ENCODE data around the gene PLEKHO2.
"Not testable (repeated sequence)": the region's sequence is repeated elsewhere in the genome, so short reads cannot be mapped to it uniquely, and the experiment has no call there.

DNA sequence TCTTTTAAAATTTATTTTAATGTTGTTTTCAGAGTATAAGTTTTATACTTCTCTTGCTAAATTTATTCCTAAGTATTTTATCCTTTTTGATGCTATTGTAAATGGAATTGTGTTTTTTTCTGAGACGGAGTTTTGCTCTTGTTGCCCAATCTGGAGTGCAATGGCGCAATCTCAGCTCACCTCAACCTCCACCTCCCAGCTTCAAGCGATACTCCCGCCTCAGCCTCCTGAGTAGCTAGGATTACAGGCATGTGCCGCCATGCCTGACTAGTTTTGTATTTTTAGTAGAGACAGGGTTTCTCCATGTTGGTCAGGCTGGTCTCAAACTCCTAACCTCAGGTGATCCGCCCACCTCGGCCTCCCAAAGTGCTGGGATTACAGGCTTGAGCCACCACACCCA lies 46.4 kb upstream of the PLEKHO2 start:
- TF ChIP-seq, protein P1, sequence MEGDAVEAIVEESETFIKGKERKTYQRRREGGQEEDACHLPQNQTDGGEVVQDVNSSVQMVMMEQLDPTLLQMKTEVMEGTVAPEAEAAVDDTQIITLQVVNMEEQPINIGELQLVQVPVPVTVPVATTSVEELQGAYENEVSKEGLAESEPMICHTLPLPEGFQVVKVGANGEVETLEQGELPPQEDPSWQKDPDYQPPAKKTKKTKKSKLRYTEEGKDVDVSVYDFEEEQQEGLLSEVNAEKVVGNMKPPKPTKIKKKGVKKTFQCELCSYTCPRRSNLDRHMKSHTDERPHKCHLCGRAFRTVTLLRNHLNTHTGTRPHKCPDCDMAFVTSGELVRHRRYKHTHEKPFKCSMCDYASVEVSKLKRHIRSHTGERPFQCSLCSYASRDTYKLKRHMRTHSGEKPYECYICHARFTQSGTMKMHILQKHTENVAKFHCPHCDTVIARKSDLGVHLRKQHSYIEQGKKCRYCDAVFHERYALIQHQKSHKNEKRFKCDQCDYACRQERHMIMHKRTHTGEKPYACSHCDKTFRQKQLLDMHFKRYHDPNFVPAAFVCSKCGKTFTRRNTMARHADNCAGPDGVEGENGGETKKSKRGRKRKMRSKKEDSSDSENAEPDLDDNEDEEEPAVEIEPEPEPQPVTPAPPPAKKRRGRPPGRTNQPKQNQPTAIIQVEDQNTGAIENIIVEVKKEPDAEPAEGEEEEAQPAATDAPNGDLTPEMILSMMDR (IDR thresholded peaks at IDR 0.05) = not testable (repeated sequence)
- TF ChIP-seq POLR2A (IDR thresholded peaks at IDR 0.05) = not testable (repeated sequence)

Measured in Peyer's patch (tissue), 4 donors.